GM12864 (cell line): Measurements from ENCODE around the gene DTNB.

Experiments
- DNase-seq: peaks from one replicate; pipeline ENCODE4 v3.0.0-alpha.2; 2011; ENCODE audit warnings: low read depth
- H3K4me3 ChIP-seq: 2 replicates; pipeline ENCODE4 v1.5.1; 2011; ENCODE audit warnings: mild to moderate bottlenecking, low read depth, low read length, control low read depth
- CTCF ChIP-seq: IDR thresholded peaks from 2 replicates; pipeline ENCODE4 v1.5.1; 2011; ENCODE audit warnings: low read depth, mild to moderate bottlenecking, moderate library complexity, low read length, control low read depth, inconsistent platforms; ENCODE audit errors: missing control alignments

The DTNB gene

GRCh38 chr2:25499157-25499556 is 174.2 kb downstream of the DTNB start:
- no peak overlapping the region for H3K4me3 ChIP-seq
- TF ChIP-seq CTCF: no peak
- DNase-seq: no peak

GRCh38 chr2:25497918-25498407 is 175.4 kb downstream of the DTNB start:
- no peak overlapping the region for H3K4me3 ChIP-seq
- DNase-seq: no peak
- no peak for TF ChIP-seq CTCF

GRCh38 chr2:25497229-25497917 is 176.0 kb downstream of the DTNB start:
- no peak for DNase-seq
- H3K4me3 ChIP-seq: no peak overlapping the region
- TF ChIP-seq CTCF: no peak

- no peak overlapping the region for H3K4me3 ChIP-seq
- TF ChIP-seq CTCF: no peak
- DNase-seq: no peak
Observed at GRCh38 chr2:25494616-25495015, 178.8 kb downstream of the DTNB start.

- DNase-seq: no peak
- no peak overlapping the region for H3K4me3 ChIP-seq
- no peak for TF ChIP-seq CTCF
Observed at GRCh38 chr2:25493207-25493606, 180.2 kb downstream of the DTNB start.

GRCh38 chr2:25492726-25493125 is 180.7 kb downstream of the DTNB start:
- H3K4me3 ChIP-seq: no peak overlapping the region
- TF ChIP-seq CTCF: no peak
- DNase-seq: no peak

- no peak for DNase-seq
- no peak for TF ChIP-seq CTCF
- H3K4me3 ChIP-seq: no peak overlapping the region
Observed at GRCh38 chr2:25491966-25492532, 181.3 kb downstream of the DTNB start.
